HG03025 (cell line): ENCODE measurements around the gene TMEM258.

Source experiments
- ATAC-seq: cut with Tn5 transposase; IDR thresholded peaks from one replicate; pipeline ENCODE4 v1.9.1; 2021; ENCODE audit warnings: mild to moderate bottlenecking, moderate library complexity; ENCODE audit not compliant: unreplicated experiment, low FRiP score

TMEM258 gene

DNA sequence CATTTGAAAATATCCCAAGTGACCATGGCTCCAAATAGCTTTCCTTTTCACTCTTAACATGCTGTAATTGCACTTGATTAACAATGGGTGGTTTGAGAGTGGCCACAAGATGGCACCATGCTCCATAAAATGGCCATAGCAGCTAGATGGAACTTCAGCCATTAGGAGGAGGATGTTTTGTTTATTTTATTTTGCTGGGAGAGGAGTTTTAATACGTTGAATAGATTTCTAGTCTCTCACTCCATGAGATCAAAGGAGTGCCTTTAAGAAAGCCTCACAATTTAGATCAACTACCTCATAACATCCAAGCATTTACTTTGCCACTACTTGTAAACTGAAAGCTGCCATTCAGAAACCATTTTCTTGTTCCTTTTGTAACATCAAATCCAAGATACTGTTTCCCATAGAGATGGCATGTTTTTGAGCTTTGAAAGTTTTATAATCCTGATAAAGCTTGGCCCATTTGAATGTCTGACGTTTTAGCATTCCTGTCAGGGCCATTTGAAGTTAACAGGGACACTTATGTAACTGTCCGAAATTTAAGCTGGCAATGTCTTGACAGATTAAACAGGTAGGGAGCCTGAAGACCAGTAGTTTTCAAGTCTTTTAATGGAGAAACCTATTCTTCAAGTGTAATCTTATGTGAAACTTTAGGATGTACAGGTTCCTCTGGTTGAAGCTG, 5.0 kb upstream of the TMEM258 start:
- ATAC-seq = no peak

DNA sequence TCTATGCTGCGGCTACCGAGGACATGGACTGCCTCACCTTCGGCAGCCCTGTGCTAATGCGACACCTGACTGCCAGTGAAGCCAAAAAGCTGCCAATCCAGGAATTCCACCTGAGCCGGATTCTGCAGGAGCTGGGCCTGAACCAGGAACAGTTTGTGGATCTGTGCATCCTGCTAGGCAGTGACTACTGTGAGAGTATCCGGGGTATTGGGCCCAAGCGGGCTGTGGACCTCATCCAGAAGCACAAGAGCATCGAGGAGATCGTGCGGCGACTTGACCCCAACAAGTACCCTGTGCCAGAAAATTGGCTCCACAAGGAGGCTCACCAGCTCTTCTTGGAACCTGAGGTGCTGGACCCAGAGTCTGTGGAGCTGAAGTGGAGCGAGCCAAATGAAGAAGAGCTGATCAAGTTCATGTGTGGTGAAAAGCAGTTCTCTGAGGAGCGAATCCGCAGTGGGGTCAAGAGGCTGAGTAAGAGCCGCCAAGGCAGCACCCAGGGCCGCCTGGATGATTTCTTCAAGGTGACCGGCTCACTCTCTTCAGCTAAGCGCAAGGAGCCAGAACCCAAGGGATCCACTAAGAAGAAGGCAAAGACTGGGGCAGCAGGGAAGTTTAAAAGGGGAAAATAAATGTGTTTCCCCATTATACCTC, 3.6 kb upstream of the TMEM258 start:
- no peak for ATAC-seq

DNA sequence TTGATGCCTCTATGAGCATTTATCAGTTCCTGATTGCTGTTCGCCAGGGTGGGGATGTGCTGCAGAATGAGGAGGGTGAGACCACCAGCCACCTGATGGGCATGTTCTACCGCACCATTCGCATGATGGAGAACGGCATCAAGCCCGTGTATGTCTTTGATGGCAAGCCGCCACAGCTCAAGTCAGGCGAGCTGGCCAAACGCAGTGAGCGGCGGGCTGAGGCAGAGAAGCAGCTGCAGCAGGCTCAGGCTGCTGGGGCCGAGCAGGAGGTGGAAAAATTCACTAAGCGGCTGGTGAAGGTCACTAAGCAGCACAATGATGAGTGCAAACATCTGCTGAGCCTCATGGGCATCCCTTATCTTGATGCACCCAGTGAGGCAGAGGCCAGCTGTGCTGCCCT, 3.1 kb upstream of the TMEM258 start:
- no peak for ATAC-seq

DNA sequence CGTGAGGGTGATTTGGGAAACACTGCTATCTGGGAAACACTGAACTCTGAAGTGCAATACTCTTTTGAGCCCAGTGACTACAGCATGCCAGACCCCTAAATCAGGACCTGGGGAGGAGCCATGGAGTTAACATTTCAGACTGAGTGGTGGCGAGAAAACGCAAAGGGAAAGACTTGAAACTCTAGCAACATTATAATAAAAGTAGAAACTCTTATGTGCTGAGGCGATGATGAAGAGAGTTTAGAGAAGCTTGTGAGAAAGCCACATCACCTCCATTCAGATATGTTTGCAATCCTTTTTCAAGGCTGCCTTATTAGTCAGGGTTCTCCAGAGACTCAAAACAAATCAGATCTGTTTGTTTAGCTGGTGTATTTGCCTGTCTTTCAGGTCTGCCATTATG, 2.2 kb upstream of the TMEM258 start:
- ATAC-seq = no peak

DNA sequence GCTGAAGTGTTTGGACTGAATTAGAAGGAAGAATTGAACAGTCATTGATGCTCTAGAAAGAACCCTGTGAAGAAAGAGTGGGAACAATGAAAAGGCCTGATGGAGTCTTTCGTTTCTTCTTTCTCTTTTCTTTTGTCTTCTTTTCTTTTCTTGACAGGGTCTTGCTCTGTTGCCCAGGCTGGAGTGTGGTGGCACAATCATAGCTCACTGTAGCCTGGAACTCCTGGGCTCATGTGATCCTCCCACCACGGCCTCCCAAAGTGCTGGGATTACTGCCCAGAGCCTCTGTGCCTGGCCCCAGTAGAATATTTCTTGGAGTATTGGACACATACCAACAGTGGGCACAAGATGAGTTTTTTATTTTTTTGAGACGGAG, 1.4 kb upstream of the TMEM258 start:
- no peak for ATAC-seq

DNA sequence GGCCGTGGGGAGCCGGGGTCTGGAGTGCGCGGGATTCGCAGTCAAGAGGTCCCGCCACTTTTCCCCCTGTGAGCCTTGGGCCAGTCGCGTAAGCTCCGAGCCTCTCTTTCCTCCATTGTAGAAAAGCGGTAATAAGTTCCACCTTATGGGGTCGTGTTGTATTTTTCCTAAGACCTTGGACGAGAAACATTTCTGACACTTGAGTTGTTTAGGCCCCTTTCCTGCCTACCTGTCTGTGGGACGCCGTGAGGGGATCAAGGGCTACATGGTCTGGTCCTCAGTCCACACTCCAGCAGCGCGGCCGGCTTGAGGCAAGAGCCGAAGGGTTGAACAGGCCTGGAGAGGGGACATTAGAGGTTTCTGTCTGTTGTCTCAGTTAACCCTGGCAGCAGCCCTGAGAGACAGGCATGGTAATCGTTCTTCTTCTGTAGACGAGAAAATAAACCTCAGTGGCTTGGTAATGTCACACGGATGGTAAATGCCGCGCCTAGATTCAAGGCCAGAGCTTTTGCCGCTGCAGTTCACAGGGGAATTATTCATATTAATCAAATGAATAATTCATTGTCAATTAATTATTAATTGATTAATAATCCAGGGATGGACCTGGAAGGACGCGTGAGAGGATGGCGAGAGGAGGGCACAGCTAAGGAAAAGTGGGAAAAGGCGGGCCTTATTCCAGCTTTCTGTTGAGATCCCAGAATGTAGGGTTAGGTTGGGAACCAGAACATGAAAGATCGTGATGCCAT, 857 bp upstream of the TMEM258 start:
- no peak for ATAC-seq

DNA sequence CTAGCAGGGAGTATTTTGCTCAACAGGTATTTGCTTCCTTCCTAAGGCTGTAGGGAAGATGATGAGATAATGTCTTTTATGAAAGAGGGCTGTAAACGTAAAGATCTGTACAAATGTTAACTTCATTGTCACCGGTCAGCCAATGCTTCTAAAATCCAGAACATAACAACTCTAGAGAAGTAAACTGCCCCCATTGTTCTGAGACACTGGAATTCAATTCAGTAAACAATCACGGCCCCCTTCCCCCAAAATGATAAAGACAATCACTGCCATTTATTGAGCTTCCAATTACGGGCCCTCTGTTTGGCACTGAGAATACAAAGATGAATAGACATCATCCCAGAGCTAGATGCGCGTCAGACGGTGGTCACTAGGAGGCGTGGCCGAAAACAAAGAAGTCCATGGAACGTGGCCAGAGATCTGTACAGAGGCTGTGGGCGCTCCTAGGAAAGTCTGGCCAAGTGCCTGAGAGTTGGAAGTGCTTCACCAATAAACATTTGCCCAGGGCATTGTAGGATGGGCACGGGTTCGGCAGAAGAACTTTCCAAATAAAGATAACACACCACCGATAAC, 576 bp downstream of the TMEM258 start:
- no peak for ATAC-seq

DNA sequence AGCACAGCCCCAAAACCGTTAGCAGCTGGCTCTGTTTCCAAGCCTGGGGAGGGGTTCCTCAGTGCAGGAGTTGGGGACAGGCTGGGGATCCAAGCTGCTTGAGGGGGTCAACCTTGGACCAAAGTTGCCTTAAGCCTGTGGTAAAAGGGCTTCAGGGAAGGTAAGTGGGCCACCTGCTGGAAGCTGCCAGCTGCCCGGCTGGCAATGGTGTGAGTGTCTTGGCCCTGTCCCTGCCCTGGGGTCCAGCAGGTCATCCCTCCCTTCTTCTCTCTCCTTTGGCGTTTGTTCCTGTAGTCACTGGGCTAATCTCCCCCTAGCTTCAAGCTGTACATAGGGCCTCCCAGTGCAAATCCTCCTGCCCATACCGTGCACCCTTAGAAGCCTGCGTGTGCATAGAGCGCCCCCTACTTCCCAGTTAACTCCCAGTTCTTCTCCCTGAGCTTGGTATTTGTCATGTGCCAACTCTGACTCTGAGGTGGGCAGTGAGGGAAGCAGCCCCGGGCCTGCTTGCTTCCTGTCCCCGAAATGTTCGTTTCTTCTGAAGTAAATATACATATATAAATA, 4.4 kb downstream of the TMEM258 start:
- ATAC-seq = no peak

DNA sequence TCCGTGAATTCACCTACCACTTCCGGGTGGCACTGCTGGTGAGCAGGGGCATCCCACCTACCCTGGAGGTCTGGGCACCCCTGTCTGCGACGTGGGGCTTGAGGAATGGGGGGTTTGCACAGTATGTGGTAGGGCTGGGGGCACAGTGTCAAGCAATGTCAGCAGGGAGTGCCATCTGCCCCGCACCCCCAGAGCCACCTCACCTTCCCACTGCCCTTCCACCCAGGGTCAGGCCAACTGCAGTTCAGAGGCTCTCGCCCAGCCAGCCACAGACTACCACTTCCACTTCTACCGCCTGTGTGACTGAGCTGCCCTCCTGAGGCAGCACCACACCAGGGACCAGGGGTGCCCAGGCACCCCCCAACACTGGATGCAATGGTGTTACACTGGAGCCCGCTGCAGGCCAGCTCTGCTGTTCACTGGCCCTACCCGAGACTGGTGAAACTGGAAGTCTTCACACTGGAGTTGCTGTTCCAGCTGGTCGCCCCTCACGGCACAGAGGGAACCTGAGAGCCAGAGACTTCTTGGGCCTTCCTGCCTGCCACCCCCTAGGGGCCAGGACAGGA, 6.5 kb downstream of the TMEM258 start:
- no peak for ATAC-seq

DNA sequence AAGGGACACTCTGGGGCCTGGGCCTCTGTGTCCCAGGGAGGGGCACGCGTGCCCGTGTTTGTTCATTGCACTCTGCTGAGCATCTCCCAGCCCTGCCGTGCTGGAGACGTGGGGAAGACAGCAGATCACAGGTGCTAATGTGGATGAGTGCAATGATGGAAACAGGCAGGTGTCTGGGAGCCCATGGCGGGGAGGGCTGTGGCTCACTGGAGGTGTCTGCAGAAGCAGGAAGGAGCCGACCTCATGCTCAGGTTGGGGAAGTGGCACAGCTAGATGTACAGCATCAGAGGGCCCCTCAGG, 7.9 kb downstream of the TMEM258 start:
- ATAC-seq = no peak

DNA sequence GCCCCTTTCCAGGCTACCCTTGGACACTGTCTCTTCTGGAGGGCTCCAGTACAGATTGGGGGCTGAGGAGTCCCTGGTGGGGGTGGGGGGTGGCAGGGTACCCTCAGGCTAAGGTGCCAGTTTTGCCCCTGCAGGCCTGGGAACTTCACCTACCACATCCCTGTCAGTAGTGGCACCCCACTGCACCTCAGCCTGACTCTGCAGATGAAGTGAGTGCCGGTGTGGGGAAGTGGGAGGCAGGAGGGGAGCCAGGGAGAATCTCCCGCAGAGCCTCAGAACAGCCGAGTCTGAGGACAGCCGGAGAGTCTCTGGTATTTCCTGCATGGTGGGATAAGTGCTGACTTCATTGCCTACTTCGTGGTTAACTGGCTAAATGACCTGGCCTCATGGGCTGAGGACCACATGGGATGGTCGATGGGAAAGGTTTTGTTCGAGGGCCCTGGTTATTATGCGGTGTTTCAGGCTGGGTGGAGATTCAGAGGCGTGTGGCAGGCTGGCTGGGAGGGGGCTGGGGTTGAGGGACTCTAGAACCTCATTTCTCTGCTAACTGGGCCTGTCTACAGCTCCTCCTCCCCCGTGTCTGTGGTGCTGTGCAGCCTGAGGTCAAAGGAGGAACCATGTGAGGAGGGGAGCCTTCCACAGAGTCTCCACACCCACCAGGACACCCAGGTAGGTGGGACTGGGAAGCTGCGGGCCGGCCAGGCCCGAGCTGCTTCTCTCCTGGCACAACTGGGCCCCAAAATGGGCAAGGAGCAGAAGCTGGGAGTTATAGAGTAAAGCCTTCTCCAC, 8.5 kb downstream of the TMEM258 start:
- ATAC-seq = no peak

DNA sequence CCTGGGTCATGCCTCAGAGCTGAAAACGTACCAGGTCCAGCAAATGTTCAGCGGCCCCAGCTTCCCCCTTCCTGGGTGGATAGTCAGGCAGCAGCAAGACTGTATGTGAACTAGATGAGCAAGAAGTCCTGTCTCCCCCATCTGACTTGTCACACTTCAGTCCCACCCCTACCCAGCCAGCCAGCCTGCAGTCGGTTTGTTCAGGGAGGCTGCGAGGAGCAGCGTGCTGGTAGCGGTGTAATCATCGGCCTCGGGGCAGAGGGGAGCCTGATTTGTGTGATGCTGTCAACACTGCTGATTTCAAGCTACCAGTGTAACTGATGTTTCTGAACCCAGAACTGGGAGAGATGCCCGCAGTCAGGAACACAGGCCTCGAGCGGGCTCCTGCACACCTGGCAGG, 9.6 kb downstream of the TMEM258 start:
- no peak for ATAC-seq

DNA sequence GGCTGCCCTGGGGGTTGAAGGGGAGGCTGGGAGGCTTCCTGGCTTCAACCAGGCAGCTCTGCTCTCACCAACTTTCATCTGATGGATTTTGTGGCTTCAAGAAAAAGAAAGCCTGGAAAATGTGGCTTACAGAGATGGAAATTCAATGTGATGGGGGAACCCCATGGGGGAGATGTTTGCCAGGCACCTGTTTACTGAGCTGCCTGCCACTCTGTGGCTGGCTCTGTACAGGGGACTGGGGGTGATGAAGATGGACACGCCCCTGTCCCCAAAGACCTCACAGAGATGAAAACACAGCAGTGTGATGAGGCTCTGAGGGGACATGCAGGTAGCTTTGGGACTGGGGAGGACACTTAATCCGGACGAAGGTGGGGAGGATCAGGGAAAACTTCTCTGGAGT, 10.1 kb downstream of the TMEM258 start:
- ATAC-seq = no peak

DNA sequence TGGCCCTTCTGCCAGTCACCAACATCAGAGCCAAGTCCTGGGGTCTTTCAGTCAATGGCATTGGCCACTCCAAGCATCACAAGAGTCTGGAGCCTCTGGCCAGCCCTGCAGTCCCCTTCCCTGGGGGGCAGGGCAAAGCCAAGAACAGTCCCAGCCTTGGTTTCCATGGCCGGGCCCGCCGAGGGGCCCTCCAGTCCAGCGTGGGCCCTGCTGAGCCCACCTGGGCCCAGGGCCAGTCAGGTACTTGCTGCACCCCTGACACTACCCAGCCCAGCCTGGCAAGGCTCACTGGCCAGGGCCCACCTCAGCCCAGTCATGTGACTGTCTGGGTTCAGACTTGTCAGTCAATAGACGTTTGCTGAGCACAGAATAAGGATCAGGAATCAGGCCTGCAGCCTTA, 10.8 kb downstream of the TMEM258 start:
- no peak for ATAC-seq

DNA sequence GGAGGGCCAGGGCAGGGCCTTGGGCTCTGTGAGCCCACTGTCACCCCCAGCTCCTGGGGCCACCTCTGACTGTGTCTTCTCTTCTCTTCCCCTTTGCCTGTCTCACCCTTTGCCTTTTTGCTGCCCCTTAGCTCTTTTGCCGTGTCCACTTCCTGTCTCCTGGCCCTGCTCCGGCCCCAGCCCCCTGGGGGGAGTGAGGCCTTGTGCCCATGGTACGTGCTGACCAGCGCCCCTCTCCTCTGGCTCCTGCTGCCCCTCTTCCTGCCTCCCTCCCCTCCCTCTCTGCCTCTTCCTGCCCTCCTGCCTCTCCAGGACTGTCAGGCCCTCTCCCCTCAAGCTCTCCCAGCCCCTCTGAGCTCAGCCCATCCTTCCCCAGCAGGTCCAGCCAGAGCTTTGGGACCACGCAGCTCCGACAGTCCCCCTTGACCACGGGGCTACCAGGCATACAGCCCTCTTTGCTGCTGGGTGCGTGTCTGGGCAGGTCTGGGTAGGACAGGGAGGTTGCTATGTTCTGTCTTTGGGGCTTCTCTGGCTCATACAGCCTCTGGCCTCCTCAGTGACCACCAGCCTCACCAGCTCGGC, 11.7 kb downstream of the TMEM258 start:
- no peak for ATAC-seq

DNA sequence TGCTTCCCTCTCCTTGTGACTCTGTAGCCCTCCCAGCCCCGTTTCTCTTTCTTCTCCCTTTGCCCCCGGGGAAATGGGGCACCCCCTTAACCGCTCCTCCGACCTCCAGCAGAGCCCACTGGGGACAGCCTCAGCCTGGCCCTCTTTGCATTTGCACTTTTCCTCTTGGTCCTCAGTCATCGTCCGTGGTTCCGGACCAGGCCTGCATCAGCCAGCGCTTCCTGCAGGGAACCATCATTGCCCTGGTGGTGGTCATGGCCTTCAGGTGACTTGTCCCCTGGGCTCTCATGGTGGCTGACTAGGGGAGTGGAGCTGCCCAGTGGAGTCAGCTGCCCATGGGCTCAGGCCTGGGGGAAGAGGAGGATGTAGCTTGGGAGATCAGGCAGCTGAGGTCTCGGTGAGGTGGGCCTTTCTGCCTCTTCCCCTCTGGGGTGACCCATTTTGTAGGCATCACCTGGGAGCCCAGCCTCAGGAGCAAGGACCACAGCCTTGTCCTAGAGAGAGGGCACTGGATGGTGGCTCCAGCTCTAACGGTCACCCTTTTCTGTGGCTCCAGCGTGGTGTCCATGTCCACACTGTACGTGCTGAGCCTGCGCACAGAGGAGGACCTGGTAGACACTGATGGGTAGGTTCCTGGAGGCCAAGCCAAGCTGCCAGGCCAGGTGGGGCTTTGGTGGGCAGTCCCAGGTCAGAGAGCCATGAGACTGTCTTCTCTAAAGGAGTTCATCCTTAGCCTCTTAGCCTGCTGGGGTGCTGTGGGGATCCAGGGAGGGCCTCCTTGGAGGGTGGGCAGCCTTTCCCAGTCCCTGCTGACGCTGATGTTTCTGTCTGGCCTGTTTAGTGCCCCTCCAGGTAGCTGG, 12.5 kb downstream of the TMEM258 start:
- ATAC-seq = no peak

DNA sequence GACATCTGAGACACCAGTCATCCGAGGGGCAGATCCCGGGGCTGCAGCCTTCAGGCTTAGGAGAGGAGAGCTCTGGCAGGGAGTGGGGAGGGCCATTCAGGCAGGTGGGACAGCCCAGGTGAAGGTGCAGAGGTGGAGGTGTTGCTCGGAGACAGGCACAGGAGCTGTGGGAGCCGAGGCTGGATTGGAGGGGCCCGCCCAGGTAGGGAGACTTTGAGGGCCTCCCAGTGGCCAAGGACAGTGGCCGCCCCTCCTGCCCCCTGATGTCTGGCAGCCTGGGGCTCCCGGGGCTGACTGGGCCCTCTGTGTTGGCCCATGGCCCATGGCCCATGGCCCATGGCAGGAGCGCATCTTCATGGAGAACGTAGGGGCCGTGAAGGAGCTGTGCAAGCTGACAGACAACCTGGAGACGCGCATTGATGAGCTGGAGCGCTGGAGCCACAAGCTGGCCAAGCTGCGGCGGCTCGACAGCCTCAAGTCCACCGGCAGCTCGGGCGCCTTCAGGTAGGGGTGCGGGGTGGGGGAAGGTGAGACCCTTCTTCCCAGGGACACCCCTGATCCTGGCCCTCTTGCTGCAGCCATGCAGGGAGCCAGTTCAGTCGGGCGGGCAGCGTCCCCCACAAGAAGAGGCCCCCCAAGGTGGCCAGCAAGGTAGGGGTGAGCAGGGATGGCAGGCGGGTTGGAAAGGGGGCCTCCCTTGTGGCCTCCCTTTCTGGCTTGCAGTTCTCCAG, 13.3 kb downstream of the TMEM258 start:
- no peak for ATAC-seq

DNA sequence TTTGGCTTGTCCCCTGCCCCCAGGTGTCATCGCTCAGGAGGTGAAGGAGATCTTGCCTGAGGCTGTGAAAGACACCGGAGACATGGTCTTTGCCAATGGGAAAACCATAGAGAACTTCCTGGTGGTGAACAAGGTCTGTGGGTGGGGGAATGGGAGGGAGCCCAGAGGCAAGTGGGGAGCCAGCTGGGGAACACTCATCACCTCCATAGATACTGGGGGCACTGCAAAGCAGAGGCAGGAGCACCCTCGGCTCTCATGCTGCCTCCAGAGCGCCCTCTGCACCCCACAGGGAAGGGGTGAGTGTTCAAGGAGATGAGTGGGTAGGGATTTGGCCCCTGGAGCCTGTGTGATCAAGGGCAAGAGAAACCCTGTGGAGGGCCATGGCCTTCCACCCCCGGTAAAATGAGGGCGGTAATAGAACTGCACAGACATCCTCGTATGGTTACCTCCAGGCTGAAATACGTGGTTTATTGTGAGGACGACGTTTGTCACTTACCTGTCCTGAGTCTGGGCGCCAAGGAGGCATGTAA, 14.0 kb downstream of the TMEM258 start:
- no peak for ATAC-seq
